ENCODE data around the gene TMEM132C. TPM values are rescaled to one million over a fixed set of nuclear protein-coding genes. Genes with fewer than 3 reads are reported as not detected.

Gene TMEM132C
- total and polyA plus RNA-seq, 4 donors, result 0.05 to 0.08 (median 0.05) TPM; not detected in 1

DNA sequence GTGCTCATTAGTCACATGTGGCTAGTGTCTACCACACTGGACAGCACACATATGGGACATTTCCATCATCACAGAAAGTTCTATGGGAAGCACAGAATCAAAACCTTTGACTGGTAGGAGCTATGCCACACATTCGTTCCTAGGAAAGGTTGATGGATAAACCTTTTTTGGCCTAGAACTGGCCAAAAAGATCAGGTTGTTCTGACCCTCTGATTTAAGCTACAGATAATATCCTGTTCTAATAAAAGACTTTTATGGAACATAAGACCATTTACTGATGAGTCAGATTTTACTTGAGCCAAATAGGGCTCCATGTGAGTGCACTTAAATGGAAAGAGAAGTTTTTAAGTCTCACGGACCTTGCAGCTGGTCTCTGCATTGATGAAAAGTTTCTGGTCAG lies 413.6 kb downstream of the TMEM132C start:
- Histone ChIP-seq H3K9me3 (ENCODE audit: control insufficient read depth in 4 of 4, low read length in 3 of 4) (peaks cover 0 to 4% (median 1%) of the 10 kb centered on the region in 4 donors), H3K4me1 (ENCODE audit: control insufficient read depth in 4 of 4, insufficient read depth in 4 of 4, low read length in 3 of 4) (no peaks in the 10 kb centered on the region), H3K9ac (ENCODE audit: low read depth in 1 of 2, low read length in 2 of 2) (no peak overlapping the region), H3K36me3 (ENCODE audit: control insufficient read depth in 4 of 4, insufficient read depth in 3 of 4, low read depth in 1 of 4, low read length in 3 of 4) (no peaks in the 10 kb centered on the region), H3K4me3 (ENCODE audit: low read depth in 1 of 3, low read length in 3 of 3) (no peak overlapping the region), H3K27ac (ENCODE audit: low read depth in 1 of 2, low read length in 2 of 2) (no peak overlapping the region), H3K27me3 (ENCODE audit: control insufficient read depth in 4 of 4, insufficient read depth in 4 of 4, low read length in 3 of 4) (peaks cover 0 to 9% (median 0%) of the 10 kb centered on the region in 4 donors)
- no peak for TF ChIP-seq EGR1 (IDR thresholded peaks at IDR 0.05; ENCODE audit: low read depth in 2 of 2)
- TF ChIP-seq GABPA (IDR thresholded peaks at IDR 0.05 in 1 of 2, conservative IDR thresholded peaks at IDR 0.05 in 1 of 2), result no peak
- no peak for TF ChIP-seq JUND (IDR thresholded peaks at IDR 0.05)
- no peak for TF ChIP-seq ZBTB33 (IDR thresholded peaks at IDR 0.05)
- TF ChIP-seq, protein P1, sequence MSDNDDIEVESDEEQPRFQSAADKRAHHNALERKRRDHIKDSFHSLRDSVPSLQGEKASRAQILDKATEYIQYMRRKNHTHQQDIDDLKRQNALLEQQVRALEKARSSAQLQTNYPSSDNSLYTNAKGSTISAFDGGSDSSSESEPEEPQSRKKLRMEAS (IDR thresholded peaks at IDR 0.05), result no peak
- TF ChIP-seq YY1 (IDR thresholded peaks at IDR 0.05), result no peak
- TF ChIP-seq REST (IDR thresholded peaks at IDR 0.05), result no peak
- no peak for TF ChIP-seq FOXA2 (IDR thresholded peaks at IDR 0.05)
- TF ChIP-seq, protein P2, sequence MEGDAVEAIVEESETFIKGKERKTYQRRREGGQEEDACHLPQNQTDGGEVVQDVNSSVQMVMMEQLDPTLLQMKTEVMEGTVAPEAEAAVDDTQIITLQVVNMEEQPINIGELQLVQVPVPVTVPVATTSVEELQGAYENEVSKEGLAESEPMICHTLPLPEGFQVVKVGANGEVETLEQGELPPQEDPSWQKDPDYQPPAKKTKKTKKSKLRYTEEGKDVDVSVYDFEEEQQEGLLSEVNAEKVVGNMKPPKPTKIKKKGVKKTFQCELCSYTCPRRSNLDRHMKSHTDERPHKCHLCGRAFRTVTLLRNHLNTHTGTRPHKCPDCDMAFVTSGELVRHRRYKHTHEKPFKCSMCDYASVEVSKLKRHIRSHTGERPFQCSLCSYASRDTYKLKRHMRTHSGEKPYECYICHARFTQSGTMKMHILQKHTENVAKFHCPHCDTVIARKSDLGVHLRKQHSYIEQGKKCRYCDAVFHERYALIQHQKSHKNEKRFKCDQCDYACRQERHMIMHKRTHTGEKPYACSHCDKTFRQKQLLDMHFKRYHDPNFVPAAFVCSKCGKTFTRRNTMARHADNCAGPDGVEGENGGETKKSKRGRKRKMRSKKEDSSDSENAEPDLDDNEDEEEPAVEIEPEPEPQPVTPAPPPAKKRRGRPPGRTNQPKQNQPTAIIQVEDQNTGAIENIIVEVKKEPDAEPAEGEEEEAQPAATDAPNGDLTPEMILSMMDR (IDR thresholded peaks at IDR 0.05; ENCODE audit: low read depth, low read length, missing input control), result no peak
- TF ChIP-seq HNF4G (IDR thresholded peaks at IDR 0.05), result no peak
- TF ChIP-seq HNF4A (conservative IDR thresholded peaks at IDR 0.05), result no peak
- TF ChIP-seq ATF3 (IDR thresholded peaks at IDR 0.05), result no peak
- TF ChIP-seq NR2F2 (IDR thresholded peaks at IDR 0.05), result no peak
- no peak for TF ChIP-seq RAD21 (IDR thresholded peaks at IDR 0.05)
- no peak for TF ChIP-seq FOXA1 (IDR thresholded peaks at IDR 0.05)
- TF ChIP-seq TAF1 (conservative IDR thresholded peaks at IDR 0.05), result no peak
- no peak for TF ChIP-seq SP1 (IDR thresholded peaks at IDR 0.05)
- 72% methylated on average over 2 of the region's 2 CpGs for WGBS
- DNase-seq (ENCODE audit: low spot score), result no peak

Data from liver (tissue), 9 donors.